SK-N-SH treated with all-trans-retinoic acid at 6 μM for 48 hours (cell line): Measurements from ENCODE around the gene CNTRL.

Experiments used
- ARNTL ChIP-seq: fragments of 450-650 bp; formaldehyde crosslinking; IDR thresholded peaks from 2 replicates; pipeline ENCODE4 v1.5.0; 2020; ENCODE audit warnings: low read depth, mild to moderate bottlenecking, moderate library complexity, borderline replicate concordance
- BACH2 ChIP-seq: fragments of 250-450 bp; sonication (Bioruptor Pico); IDR thresholded peaks from 2 replicates; pipeline ENCODE4 v1.9.0; 2021; ENCODE audit warnings: mild to moderate bottlenecking, borderline replicate concordance
- CREB5 ChIP-seq: fragments of 250-450 bp; sonication (Bioruptor Pico); IDR thresholded peaks from 2 replicates; pipeline ENCODE4 v1.5.1; 2020; ENCODE audit warnings: low read depth, mild to moderate bottlenecking, moderate library complexity
- ISL1 ChIP-seq: fragments of 250-450 bp; sonication (Bioruptor Pico); IDR thresholded peaks from 2 replicates; pipeline ENCODE4 v2.1.2; 2022; ENCODE audit warnings: mild to moderate bottlenecking, moderate library complexity
- PATZ1 ChIP-seq: fragments of 250-450 bp; sonication (Bioruptor Pico); IDR thresholded peaks from 2 replicates; pipeline ENCODE4 v1.8.0; 2020; ENCODE audit warnings: mild to moderate bottlenecking, moderate library complexity, borderline replicate concordance
- RARB ChIP-seq: fragments of 250-450 bp; sonication (Bioruptor Pico); IDR thresholded peaks from 2 replicates; pipeline ENCODE4 v1.8.0; 2021; ENCODE audit warnings: mild to moderate bottlenecking, moderate library complexity
- TOX ChIP-seq: fragments of 250-450 bp; sonication (Bioruptor Pico); IDR thresholded peaks from 2 replicates; pipeline ENCODE4 v1.8.0; 2021; ENCODE audit warnings: mild to moderate bottlenecking, moderate library complexity, borderline replicate concordance
- ZFP3 ChIP-seq: fragments of 250-450 bp; sonication (Bioruptor Pico); IDR thresholded peaks from 2 replicates; pipeline ENCODE4 v1.5.0; 2020; ENCODE audit warnings: mild to moderate bottlenecking, moderate library complexity
- ZFP30 ChIP-seq: fragments of 450-650 bp; formaldehyde crosslinking; IDR thresholded peaks from 2 replicates; pipeline ENCODE4 v1.5.0; 2022; ENCODE audit warnings: mild to moderate bottlenecking, moderate library complexity
- ZNF565 ChIP-seq: fragments of 450-650 bp; formaldehyde crosslinking; conservative IDR thresholded peaks from 2 replicates; pipeline ENCODE4 v1.5.0; 2020; ENCODE audit warnings: low read depth, mild to moderate bottlenecking, moderate library complexity
- ZNF70 ChIP-seq: fragments of 450-650 bp; formaldehyde crosslinking; IDR thresholded peaks from 2 replicates; pipeline ENCODE4 v1.5.0; 2020; ENCODE audit warnings: mild to moderate bottlenecking, moderate library complexity
- ZNF8 ChIP-seq: fragments of 450-650 bp; formaldehyde crosslinking; IDR thresholded peaks from 2 replicates; pipeline ENCODE4 v1.5.0; 2020; ENCODE audit warnings: mild to moderate bottlenecking, moderate library complexity

GRCh38 chr9:121191235-121191634, 116.5 kb downstream of the CNTRL start:
- TF ChIP-seq ZNF70 (CRISPR knock-in tag) (no peak), TOX (CRISPR knock-in tag) (no peak), ZFP30 (CRISPR knock-in tag) (no peak), ISL1 (CRISPR knock-in tag) (no peak), ARNTL (no peak), ZNF8 (CRISPR knock-in tag) (no peak), BACH2 (CRISPR knock-in tag) (no peak), ZNF565 (no peak), CREB5 (CRISPR knock-in tag) (no peak), RARB (CRISPR knock-in tag) (no peak), PATZ1 (no peak), ZFP3 (CRISPR knock-in tag) (no peak)
